KMS-11 (cell line): Measurements from ENCODE around the gene CELF1.

Experiments
- H2AFZ ChIP-seq: fragments of 200-600 bp; sonication (generic); 2 replicates; pipeline ENCODE4 v1.6.1; 2016; ENCODE audit warnings: antibody characterized with exemption, mixed run types, low read depth
- H3K27ac ChIP-seq: fragments of 200-600 bp; sonication (generic); 2 replicates; pipeline ENCODE4 v1.6.1; 2016; ENCODE audit warnings: mild to moderate bottlenecking, mixed run types
- H3K27me3 ChIP-seq: fragments of 200-600 bp; sonication (generic); 2 replicates; pipeline ENCODE4 v1.6.1; 2017; ENCODE audit warnings: mild to moderate bottlenecking, low read depth, mixed run types, moderate library complexity; ENCODE audit not compliant: insufficient read depth
- H3K36me3 ChIP-seq: fragments of 200-600 bp; sonication (generic); 2 replicates; pipeline ENCODE4 v1.6.1; 2017; ENCODE audit warnings: mild to moderate bottlenecking, mixed run types; ENCODE audit not compliant: insufficient read depth
- H3K4me1 ChIP-seq: fragments of 200-600 bp; sonication (generic); 2 replicates; pipeline ENCODE4 v1.6.1; 2016; ENCODE audit warnings: mild to moderate bottlenecking, low read depth, mixed run types; ENCODE audit not compliant: poor library complexity, severe bottlenecking
- H3K4me2 ChIP-seq: fragments of 200-600 bp; sonication (generic); 2 replicates; pipeline ENCODE4 v1.7.0; 2016; ENCODE audit warnings: mild to moderate bottlenecking, mixed run types
- H3K4me3 ChIP-seq: fragments of 200-600 bp; sonication (generic); IDR thresholded peaks from 2 replicates; pipeline ENCODE4 v1.6.1; 2017; ENCODE audit warnings: low read depth, low read length, mixed read lengths; ENCODE audit not compliant: insufficient read depth
- H3K79me2 ChIP-seq: fragments of 200-600 bp; sonication (generic); 2 replicates; pipeline ENCODE4 v1.6.1; 2016; ENCODE audit warnings: low read depth, mixed run types; ENCODE audit not compliant: insufficient read depth
- H3K9ac ChIP-seq: fragments of 200-600 bp; sonication (generic); 2 replicates; pipeline ENCODE4 v1.6.1; 2016; ENCODE audit warnings: mild to moderate bottlenecking, mixed run types
- H4K20me1 ChIP-seq: fragments of 200-600 bp; sonication (generic); 2 replicates; pipeline ENCODE4 v1.6.1; 2016; ENCODE audit warnings: mild to moderate bottlenecking, mixed run types; ENCODE audit not compliant: insufficient read depth
- TF ChIP-seq, protein P1 (sequence below): fragments of 200-600 bp; sonication (generic); conservative IDR thresholded peaks from 2 replicates; pipeline ENCODE4 v1.6.1; 2017; ENCODE audit warnings: low read depth, mild to moderate bottlenecking, antibody characterized with exemption, low read length, moderate library complexity, mixed read lengths

Gene CELF1

DNA sequence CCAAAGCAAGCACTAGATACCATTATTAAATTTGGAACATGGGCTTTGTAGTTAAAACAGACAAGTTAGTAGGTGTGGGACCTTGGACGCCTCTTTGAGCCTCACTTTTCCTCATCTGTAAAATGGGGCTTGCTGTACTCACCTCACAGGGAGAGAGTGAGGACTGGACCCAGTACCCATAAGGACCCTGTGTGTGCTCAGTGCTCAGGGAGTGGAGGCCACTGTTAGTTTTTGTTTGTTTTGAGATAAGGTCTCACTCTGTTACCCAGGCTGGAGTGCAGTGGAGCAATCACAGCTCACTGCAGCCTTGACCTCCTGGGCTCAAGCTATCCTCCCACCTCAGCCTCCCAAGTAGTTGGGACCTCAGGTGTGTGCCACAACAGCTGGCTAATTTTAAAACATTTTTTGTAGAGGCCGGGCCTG lies 112.9 kb downstream of the CELF1 start:
- H3K27me3 ChIP-seq, result no peaks in the 10 kb centered on the region
- H3K9ac ChIP-seq, result no peak overlapping the region
- H2AFZ ChIP-seq, result no peak overlapping the region
- H3K4me3 ChIP-seq, result no peak overlapping the region
- H3K4me2 ChIP-seq, result no peak overlapping the region
- no peaks in the 10 kb centered on the region for H4K20me1 ChIP-seq
- H3K36me3 ChIP-seq, result no peaks in the 10 kb centered on the region
- no peaks in the 10 kb centered on the region for H3K79me2 ChIP-seq
- no peaks in the 10 kb centered on the region for H3K4me1 ChIP-seq
- no peak overlapping the region for H3K27ac ChIP-seq
- TF ChIP-seq, protein P1, sequence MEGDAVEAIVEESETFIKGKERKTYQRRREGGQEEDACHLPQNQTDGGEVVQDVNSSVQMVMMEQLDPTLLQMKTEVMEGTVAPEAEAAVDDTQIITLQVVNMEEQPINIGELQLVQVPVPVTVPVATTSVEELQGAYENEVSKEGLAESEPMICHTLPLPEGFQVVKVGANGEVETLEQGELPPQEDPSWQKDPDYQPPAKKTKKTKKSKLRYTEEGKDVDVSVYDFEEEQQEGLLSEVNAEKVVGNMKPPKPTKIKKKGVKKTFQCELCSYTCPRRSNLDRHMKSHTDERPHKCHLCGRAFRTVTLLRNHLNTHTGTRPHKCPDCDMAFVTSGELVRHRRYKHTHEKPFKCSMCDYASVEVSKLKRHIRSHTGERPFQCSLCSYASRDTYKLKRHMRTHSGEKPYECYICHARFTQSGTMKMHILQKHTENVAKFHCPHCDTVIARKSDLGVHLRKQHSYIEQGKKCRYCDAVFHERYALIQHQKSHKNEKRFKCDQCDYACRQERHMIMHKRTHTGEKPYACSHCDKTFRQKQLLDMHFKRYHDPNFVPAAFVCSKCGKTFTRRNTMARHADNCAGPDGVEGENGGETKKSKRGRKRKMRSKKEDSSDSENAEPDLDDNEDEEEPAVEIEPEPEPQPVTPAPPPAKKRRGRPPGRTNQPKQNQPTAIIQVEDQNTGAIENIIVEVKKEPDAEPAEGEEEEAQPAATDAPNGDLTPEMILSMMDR, result no peak

- no peaks in the 10 kb centered on the region for H3K27me3 ChIP-seq
- no peaks in the 10 kb centered on the region for H3K4me1 ChIP-seq
- TF ChIP-seq, protein P1, result no peak
- H3K79me2 ChIP-seq, result no peaks in the 10 kb centered on the region
- no peak overlapping the region for H3K4me2 ChIP-seq
- H2AFZ ChIP-seq, result no peak overlapping the region
- H3K4me3 ChIP-seq, result no peak overlapping the region
- no peaks in the 10 kb centered on the region for H3K36me3 ChIP-seq
- no peaks in the 10 kb centered on the region for H4K20me1 ChIP-seq
- no peak overlapping the region for H3K9ac ChIP-seq
- no peak overlapping the region for H3K27ac ChIP-seq
These were observed 114.2 kb downstream of the CELF1 start for GRCh38 chr11:47438721-47439120.

- H3K9ac ChIP-seq, result no peak overlapping the region
- H3K4me1 ChIP-seq, result no peaks in the 10 kb centered on the region
- no peaks in the 10 kb centered on the region for H4K20me1 ChIP-seq
- no peaks in the 10 kb centered on the region for H3K36me3 ChIP-seq
- no peaks in the 10 kb centered on the region for H3K27me3 ChIP-seq
- no peak overlapping the region for H3K4me2 ChIP-seq
- H3K4me3 ChIP-seq, result no peak overlapping the region
- no peak overlapping the region for H3K27ac ChIP-seq
- H2AFZ ChIP-seq, result no peak overlapping the region
- TF ChIP-seq, protein P1, result no peak
- no peaks in the 10 kb centered on the region for H3K79me2 ChIP-seq
These were observed 115.0 kb downstream of the CELF1 start for GRCh38 chr11:47437746-47438418.

GRCh38 chr11:47437218-47437745 lies 115.7 kb downstream of the CELF1 start:
- Histone ChIP-seq H3K27ac (no peak overlapping the region), H3K27me3 (no peaks in the 10 kb centered on the region), H4K20me1 (no peaks in the 10 kb centered on the region), H2AFZ (no peak overlapping the region), H3K79me2 (no peaks in the 10 kb centered on the region), H3K4me3 (no peak overlapping the region), H3K9ac (no peak overlapping the region), H3K4me2 (no peak overlapping the region), H3K4me1 (no peaks in the 10 kb centered on the region), H3K36me3 (no peaks in the 10 kb centered on the region)
- TF ChIP-seq, protein P1, result no peak
